Tibial artery (tissue), 4 donors: Measurements from ENCODE around the gene ABHD18.

ENCODE experiments used
- DNase-seq, 2 donors: peaks; one replicate each; pipeline ENCODE4 v3.0.0-alpha.2; 2019
- H3K27ac ChIP-seq, 2 donors: fragments of 200-600 bp; sonication (generic) in 1 of 2; 1 replicate in 1 of 2; 2 replicates in 1 of 2; pipeline ENCODE4 v1.5.1; 2018 to 2019; ENCODE audit warnings: mild to moderate bottlenecking in 1 of 2
- H3K27me3 ChIP-seq, 2 donors: fragments of 200-600 bp; sonication (generic) in 1 of 2; one replicate each; pipeline versions ENCODE4 v1.5.1 to v1.6.0; 2016 to 2019
- H3K36me3 ChIP-seq, 3 donors: fragments of 200-600 bp; sonication (generic) in 2 of 3; one replicate each; pipeline ENCODE4 v1.5.1; 2016 to 2019; ENCODE audit warnings: mild to moderate bottlenecking in 2 of 3
- H3K4me1 ChIP-seq, 4 donors: fragments of 200-600 bp; sonication (generic) in 2 of 4; 1 replicate in 3 of 4; 2 replicates in 1 of 4; pipeline ENCODE4 v1.5.1; 2016 to 2019
- H3K4me3 ChIP-seq, 2 donors: fragments of 200-600 bp; sonication (generic) in 1 of 2; 1 replicate in 1 of 2; 2 replicates in 1 of 2; pipeline ENCODE4 v1.5.1; 2018 to 2019; ENCODE audit warnings: mild to moderate bottlenecking in 2 of 2
- H3K9me3 ChIP-seq, 3 donors: fragments of 200-600 bp; sonication (generic) in 1 of 3; one replicate each; pipeline ENCODE4 v1.5.1; 2016 to 2019
- intact Hi-C: fragments of 100-400 bp; cut with DNase I; formaldehyde crosslinking; loops from one replicate; pipeline ENCODE4 v1.15.0; 2023; ENCODE audit warnings: low total_unique reads
- TF ChIP-seq, protein P1 (sequence below), 2 experiments: fragments of 200-600 bp in 1 of 2; fragments of 450-650 bp in 1 of 2; IDR thresholded peaks; one replicate each; pipeline ENCODE4 v1.5.1; 2017 to 2019; ENCODE audit warnings: antibody characterized with exemption in 2 of 2, mild to moderate bottlenecking in 1 of 2, moderate library complexity in 1 of 2

ABHD18 gene

DNA sequence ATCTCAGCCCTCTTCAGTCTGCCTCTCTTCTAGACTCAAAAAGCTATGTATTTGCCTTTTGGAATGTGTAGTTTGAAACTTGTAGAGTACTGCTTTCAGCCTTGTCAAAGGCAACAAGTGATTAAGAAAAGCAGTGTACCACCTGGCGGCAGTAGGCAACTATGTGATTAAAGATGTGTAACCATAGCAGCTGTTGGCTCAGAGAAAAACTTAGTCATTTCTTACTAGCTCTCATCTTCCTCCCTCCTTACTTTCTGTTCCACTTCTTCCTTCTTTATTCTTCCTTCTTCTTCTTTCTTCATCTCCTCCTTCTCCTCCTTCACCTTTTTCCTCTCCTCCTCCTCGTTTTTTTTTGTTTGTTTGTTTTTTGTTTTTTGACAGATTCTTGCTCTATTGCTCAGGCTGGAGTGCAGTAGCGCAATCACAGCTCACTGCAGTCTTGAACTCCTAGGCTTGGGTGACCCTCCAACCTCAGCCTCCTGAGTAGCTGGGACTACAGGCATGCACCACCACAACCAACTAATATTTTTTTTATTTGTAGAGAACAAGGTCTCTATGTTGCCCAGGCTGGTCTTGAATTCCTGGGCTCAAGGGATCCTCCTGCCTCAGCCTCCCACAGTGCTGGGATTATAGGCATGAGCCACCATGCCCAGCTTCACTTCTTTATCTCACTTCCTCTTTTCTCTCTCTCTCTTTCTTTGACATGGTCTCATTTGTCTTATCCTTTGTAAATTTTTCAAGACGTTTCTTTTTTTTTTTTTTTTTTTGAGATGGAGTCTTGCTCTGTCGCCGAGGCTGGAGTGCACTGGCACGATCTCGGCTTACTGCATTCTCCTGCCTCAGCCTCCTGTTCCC is 32.6 kb downstream of the ABHD18 start:
- intact Hi-C loops: no loop called here
- Histone ChIP-seq H3K27me3 (no peaks in the 10 kb centered on the region), H3K4me1 (no peaks in the 10 kb centered on the region), H3K27ac (no peak overlapping the region), H3K36me3 (peaks cover 17 to 25% (median 19%) of the 10 kb centered on the region in 3 donors), H3K4me3 (no peak overlapping the region), H3K9me3 (no peaks in the 10 kb centered on the region)
- DNase-seq: no peak
- TF ChIP-seq, protein P1, sequence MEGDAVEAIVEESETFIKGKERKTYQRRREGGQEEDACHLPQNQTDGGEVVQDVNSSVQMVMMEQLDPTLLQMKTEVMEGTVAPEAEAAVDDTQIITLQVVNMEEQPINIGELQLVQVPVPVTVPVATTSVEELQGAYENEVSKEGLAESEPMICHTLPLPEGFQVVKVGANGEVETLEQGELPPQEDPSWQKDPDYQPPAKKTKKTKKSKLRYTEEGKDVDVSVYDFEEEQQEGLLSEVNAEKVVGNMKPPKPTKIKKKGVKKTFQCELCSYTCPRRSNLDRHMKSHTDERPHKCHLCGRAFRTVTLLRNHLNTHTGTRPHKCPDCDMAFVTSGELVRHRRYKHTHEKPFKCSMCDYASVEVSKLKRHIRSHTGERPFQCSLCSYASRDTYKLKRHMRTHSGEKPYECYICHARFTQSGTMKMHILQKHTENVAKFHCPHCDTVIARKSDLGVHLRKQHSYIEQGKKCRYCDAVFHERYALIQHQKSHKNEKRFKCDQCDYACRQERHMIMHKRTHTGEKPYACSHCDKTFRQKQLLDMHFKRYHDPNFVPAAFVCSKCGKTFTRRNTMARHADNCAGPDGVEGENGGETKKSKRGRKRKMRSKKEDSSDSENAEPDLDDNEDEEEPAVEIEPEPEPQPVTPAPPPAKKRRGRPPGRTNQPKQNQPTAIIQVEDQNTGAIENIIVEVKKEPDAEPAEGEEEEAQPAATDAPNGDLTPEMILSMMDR (IDR thresholded peaks at IDR 0.05): no peak

DNA sequence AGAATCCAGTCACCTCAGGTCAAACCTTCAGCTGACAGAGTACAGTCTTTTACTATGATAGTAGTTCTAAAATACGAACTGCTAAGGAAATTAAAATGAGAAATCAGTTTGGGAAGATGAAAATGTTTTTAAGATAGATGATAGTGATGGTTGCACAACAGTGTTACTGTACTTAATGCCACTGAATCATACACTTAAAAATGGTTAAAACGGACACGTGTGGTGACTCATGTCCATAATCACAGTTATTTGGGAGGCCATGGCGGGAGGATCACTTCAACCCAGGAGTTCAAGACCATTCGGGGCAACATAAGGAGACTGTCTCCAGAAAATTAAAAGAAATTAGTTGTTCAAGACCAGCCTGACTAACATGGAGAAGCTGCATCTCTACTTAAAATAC is 41.4 kb downstream of the ABHD18 start:
- Histone ChIP-seq H3K4me1 (no peaks in the 10 kb centered on the region), H3K9me3 (no peaks in the 10 kb centered on the region), H3K4me3 (no peak overlapping the region), H3K27ac (no peak overlapping the region), H3K27me3 (no peaks in the 10 kb centered on the region), H3K36me3 (peaks cover 15 to 32% (median 17%) of the 10 kb centered on the region in 3 donors)
- no peak for DNase-seq
- TF ChIP-seq, protein P1 (IDR thresholded peaks at IDR 0.05): no peak
- intact Hi-C loops: no loop called here

DNA sequence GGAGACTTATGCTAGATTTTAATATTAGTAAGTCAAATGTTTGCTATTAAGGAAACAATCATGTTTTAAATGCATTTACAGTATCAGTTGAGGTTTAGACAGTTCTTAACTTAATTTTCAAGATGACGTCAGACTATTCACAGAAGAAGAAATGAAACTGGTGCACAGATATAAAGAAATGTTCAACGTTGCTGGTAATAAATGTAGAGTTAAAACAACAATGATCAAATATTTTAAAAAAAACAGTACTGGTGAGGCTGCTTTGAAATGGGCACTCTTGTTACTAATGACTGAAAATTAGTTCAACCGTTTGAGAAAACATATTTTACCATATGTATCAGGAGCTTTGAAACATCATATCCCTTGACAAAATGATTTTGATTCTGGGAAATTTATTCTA is 44.2 kb downstream of the ABHD18 start:
- Histone ChIP-seq H3K9me3 (no peaks in the 10 kb centered on the region), H3K27me3 (no peaks in the 10 kb centered on the region), H3K4me1 (no peaks in the 10 kb centered on the region), H3K36me3 (peaks cover 20 to 33% (median 22%) of the 10 kb centered on the region in 3 donors), H3K27ac (no peak overlapping the region), H3K4me3 (no peak overlapping the region)
- intact Hi-C loops: no loop called here
- no peak for DNase-seq
- TF ChIP-seq, protein P1 (IDR thresholded peaks at IDR 0.05): no peak

DNA sequence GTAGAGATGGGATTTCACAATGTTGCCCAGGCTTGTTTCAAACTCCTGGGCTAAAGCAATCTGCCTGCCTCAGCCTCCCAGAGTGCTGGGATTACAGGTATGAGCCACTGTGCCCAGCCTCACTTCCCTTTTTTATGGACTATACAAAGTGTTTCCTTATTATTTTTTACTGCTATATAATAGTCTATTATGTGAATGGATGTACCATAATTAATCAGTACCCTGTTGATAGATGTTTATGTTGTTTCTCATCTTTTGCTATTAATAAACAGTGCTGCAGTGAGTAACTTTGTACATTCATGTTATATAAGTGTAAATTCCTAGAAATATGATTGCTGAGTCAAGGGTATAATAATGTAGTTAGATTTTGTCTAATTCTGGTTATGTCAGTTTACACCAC is 60.1 kb downstream of the ABHD18 start:
- Histone ChIP-seq H3K27ac (no peak overlapping the region), H3K36me3 (peaks cover 66 to 83% (median 79%) of the 10 kb centered on the region in 3 donors), H3K27me3 (no peaks in the 10 kb centered on the region), H3K9me3 (no peaks in the 10 kb centered on the region), H3K4me1 (no peaks in the 10 kb centered on the region), H3K4me3 (no peak overlapping the region)
- TF ChIP-seq, protein P1 (IDR thresholded peaks at IDR 0.05): no peak
- DNase-seq: no peak
- intact Hi-C loops: no loop called here

DNA sequence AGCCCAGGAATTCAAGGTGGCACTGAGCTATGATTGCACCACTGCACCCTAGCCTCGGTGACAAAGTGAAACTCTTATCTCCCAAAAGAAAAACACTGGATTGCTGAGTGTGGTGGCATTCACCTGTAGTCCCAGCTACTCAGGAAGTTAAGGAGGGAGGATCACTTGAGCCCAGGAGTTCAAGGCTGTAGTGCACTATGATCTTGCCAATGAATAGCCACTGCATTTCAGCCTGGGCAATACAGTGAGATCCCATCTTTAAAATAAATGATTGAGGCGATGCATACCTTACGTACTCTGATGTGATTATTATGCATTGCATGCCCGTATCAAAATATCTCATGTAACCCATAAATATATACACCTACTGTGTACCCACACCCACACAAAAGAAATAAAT is 64.7 kb downstream of the ABHD18 start:
- H3K4me1 ChIP-seq: no peaks in the 10 kb centered on the region
- peaks cover 32 to 57% (median 38%) of the 10 kb centered on the region in 3 donors for H3K36me3 ChIP-seq
- TF ChIP-seq, protein P1 (IDR thresholded peaks at IDR 0.05): no peak
- DNase-seq: no peak
- no peaks in the 10 kb centered on the region for H3K27me3 ChIP-seq
- no peaks in the 10 kb centered on the region for H3K9me3 ChIP-seq
- no peak overlapping the region for H3K27ac ChIP-seq
- intact Hi-C loops: no loop called here
- no peak overlapping the region for H3K4me3 ChIP-seq
